Adrenal gland (tissue), 12 donors: Measurements from ENCODE around the gene DLK2. TPM values are rescaled to one million over a fixed set of nuclear protein-coding genes. Genes with fewer than 3 reads are reported as not detected.

Experiments
- DNase-seq, 7 donors: peaks; one replicate each; pipeline ENCODE4 v3.0.0-alpha.2; 2019 to 2020
- H3K27ac ChIP-seq, 5 donors: fragments of 200-600 bp; sonication (generic) in 4 of 5; 1 replicate in 3 of 5; 2 replicates in 2 of 5; pipeline versions ENCODE4 v1.5.1 to v1.8.0; 2016 to 2020; ENCODE audit warnings: mild to moderate bottlenecking in 1 of 5
- H3K27me3 ChIP-seq: fragments of 200-600 bp; 2 replicates; pipeline ENCODE4 v1.8.0; 2021
- H3K36me3 ChIP-seq, 2 donors: fragments of 200-600 bp; replicated peaks in 1 of 2; 1 replicate in 1 of 2; 2 replicates in 1 of 2; pipeline versions ENCODE4 v1.5.1 to v1.8.0; 2018 to 2022
- H3K4me1 ChIP-seq, 2 donors: fragments of 200-600 bp; replicated peaks in 1 of 2; 1 replicate in 1 of 2; 2 replicates in 1 of 2; pipeline versions ENCODE4 v1.5.1 to v1.8.0; 2018 to 2021
- H3K4me3 ChIP-seq, 4 donors: fragments of 200-600 bp; sonication (generic) in 3 of 4; one replicate each; pipeline ENCODE4 v1.5.1; 2016 to 2018
- H3K9me3 ChIP-seq, 3 donors: fragments of 200-600 bp; sonication (generic) in 1 of 3; replicated peaks in 1 of 3; 1 replicate in 2 of 3; 2 replicates in 1 of 3; pipeline versions ENCODE4 v1.5.1 to v1.8.0; 2016 to 2021
- CTCF ChIP-seq, 6 experiments: fragments of 450-650 bp in 4 of 6; fragments of 200-600 bp in 2 of 6; sonication (generic) in 1 of 6; IDR thresholded peaks; 1 replicate in 5 of 6; 2 replicates in 1 of 6; pipeline versions ENCODE4 v1.5.1 to v1.8.0; 2016 to 2021; ENCODE audit warnings: antibody characterized with exemption in 6 of 6, mild to moderate bottlenecking in 2 of 6, moderate library complexity in 1 of 6
- POLR2A ChIP-seq, 2 donors: fragments of 450-650 bp; IDR thresholded peaks; one replicate each; pipeline ENCODE4 v1.6.1; 2017; ENCODE audit warnings: antibody characterized with exemption in 2 of 2, mild to moderate bottlenecking in 2 of 2, moderate library complexity in 1 of 2
- WGBS, 4 donors: extraction: QIAGEN DNeasy Blood & Tissue Kit in 2 of 4; methylation state at CpG; one replicate each; pipeline versions ENCODE4 v1.1.5 to v1.1.7; 2013 to 2017; 5-methylcytosine and 5-hydroxymethylcytosine counted together
- intact Hi-C, 2 donors: fragments of 100-400 bp; cut with DNase I; formaldehyde crosslinking; loops; one replicate each; pipeline versions ENCODE4 v1.14.1 to v1.15.0; 2022 to 2023
- polyA plus RNA-seq, 3 donors: library from polyadenylated mRNA; stranded (reverse); fragments of 200-250 nt in 2 of 3; fragments of 350-450 nt in 1 of 3; fragmentation: Illumina TruSeq in 1 of 3; extraction: RNeasy Lipid Tissue Mini Kit (QIAGEN cat#74804) in 1 of 3; gene quantifications; one replicate each; pipeline ENCODE4 v1.2.3, GENCODE V29; 2013 to 2014
- total RNA-seq, 9 donors: library from RNA; depleted of rRNA in 4 of 9; stranded (reverse); fragments of >200 nt in 4 of 9; fragments of 120-200 nt in 1 of 9; fragmentation: NEBNext Ultra II Directional in 1 of 9; extraction: Animal tissue kit (Norgen Biotek cat#: 25700) in 1 of 9; gene quantifications; one replicate each; pipeline versions ENCODE4 v1.1.0 to v1.2.4, GENCODE V29; 2013 to 2023
- donor health status: healthy with polysubstance abuse.
- donor health status: Bipolar disorder and iron deficiency.
- donor health status: DM: yes; HTN: yes; CAD: no.
- donor health status: DM: no; HTN: no; CAD: no.
- donor health status: DM: no; HTN: no; CAD: no.
- donor health status: DM: yes; HTN: yes; CAD: no.

Gene DLK2
- total and polyA plus RNA-seq, 12 donors: 0.14 to 3.9 (median 1.1) TPM; not detected in 4

- intact Hi-C loops: no loop called here
- no peaks in the 10 kb centered on the region for H3K27me3 ChIP-seq
- no peaks in the 10 kb centered on the region for H3K36me3 ChIP-seq
- H3K27ac ChIP-seq: no peak overlapping the region
- TF ChIP-seq CTCF (IDR thresholded peaks at IDR 0.05) (no peak), POLR2A (IDR thresholded peaks at IDR 0.05) (no peak)
- 73 to 78% (median 75%) methylated on average over 11 of the region's 11 CpGs for WGBS, 4 donors
- H3K9me3 ChIP-seq: no peaks in the 10 kb centered on the region
- no peak for DNase-seq
- H3K4me3 ChIP-seq: no peak overlapping the region
- peaks cover 11 to 36% of the 10 kb centered on the region in 2 donors for H3K4me1 ChIP-seq
Measured at GRCh38 chr6:43481591-43482236, 26.4 kb upstream of the DLK2 start.

DNA sequence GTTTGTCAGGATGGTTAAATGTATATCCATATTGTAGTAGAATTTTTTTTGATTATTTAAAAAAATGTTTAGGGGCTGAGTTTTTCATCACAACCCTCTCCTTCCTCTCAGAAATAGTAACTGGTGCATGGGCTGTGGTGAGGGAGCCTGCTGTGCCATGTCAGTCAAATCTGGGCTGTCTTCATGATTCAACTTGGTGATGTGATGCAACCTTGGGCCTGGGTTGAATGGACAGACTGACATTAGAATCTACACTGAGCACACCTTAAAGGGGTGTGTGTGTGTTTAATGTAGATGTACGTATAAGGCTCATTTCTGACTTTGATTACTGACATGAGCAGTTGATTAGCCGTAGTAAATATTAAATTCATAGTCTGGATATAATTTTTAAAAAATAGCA, 25.7 kb upstream of the DLK2 start:
- Histone ChIP-seq H3K4me1 (peaks cover 11 to 36% of the 10 kb centered on the region in 2 donors), H3K36me3 (no peaks in the 10 kb centered on the region), H3K9me3 (no peaks in the 10 kb centered on the region), H3K27ac (no peak overlapping the region), H3K4me3 (no peak overlapping the region), H3K27me3 (no peaks in the 10 kb centered on the region)
- intact Hi-C loops: no loop called here
- TF ChIP-seq CTCF (IDR thresholded peaks at IDR 0.05) (no peak), POLR2A (IDR thresholded peaks at IDR 0.05) (no peak)
- no peak for DNase-seq
- 79 to 87% (median 85%) methylated on average over 2 of the region's 2 CpGs for WGBS, 4 donors

GRCh38 chr6:43478008-43478372, 22.6 kb upstream of the DLK2 start:
- H3K4me3 ChIP-seq: peak overlapping the region; percentile 18 to 92 (median 72)
- H3K4me1 ChIP-seq: peaks cover 11 to 36% of the 10 kb centered on the region in 2 donors
- H3K36me3 ChIP-seq: no peaks in the 10 kb centered on the region
- DNase-seq: no peak
- no peaks in the 10 kb centered on the region for H3K9me3 ChIP-seq
- no peaks in the 10 kb centered on the region for H3K27me3 ChIP-seq
- peak overlapping the region in 4 of 5 donors; percentile 56 to 86 (median 82) for H3K27ac ChIP-seq
- intact Hi-C loops: no loop called here
- 15 to 17% (median 17%) methylated on average over 3 of the region's 3 CpGs for WGBS, 4 donors
- TF ChIP-seq CTCF (IDR thresholded peaks at IDR 0.05) (no peak), POLR2A (IDR thresholded peaks at IDR 0.05) (no peak)

DNA sequence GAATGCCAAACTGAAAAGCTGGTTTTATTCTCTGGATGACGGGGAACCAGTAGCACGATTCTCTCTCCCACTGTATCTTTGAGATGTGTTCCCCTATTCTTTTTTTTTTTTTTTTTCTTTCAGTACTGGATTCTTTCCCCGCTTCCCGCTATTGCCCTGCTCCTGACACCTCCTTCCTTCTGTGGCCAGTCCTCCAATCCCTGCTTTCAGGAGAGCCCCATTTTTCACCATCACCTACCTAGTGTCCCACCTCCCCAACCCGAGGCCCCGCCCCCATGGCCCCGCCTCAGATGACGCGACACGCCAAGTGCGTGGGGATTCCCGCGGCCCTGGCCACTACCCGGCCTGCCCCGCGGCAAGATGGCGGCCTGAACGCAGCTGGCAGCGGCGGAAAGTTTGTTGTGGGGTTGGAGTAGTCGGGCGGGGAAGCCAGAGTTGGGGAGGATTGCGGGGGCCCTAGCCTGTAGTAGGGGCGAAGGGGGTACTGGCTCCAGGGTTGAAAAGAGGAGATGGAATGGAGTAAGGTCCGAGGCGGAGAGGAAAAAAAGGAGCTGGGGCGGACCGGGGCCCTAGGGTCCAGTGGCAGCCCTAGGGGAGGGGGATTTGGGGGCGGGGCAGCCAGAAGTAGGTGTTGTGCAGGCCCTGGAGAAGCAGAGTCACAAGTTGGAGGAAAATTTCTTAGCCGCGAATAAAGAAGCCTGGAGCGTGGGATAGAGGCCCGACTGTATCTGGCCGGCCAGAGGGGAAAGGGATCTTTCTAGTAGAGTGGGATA, 22.1 kb upstream of the DLK2 start, which contains the start of gene TJAP1:
TSS of gene TJAP1 (plus strand) at position 336 of the 773 bp plus-strand sequence. CDS start 21,432 bp downstream, outside the sequence.
- Histone ChIP-seq H3K4me1 (peaks cover 11 to 36% of the 10 kb centered on the region in 2 donors), H3K4me3 (peak within 1 kb of the TSS; percentile 18 to 92 (median 72)), H3K27me3 (no peaks in the 10 kb centered on the region), H3K36me3 (no peaks in the 10 kb centered on the region), H3K9me3 (no peaks in the 10 kb centered on the region), H3K27ac (peak within 1 kb of the TSS in 4 of 5 donors; percentile 56 to 86 (median 82))
- peak; percentile 89 to 97 (median 95) for DNase-seq
- WGBS, 4 donors: 1% methylated on average over 22 to 34 of the region's 34 CpGs
- TF ChIP-seq CTCF (IDR thresholded peaks at IDR 0.05): no peak
- TF ChIP-seq POLR2A (IDR thresholded peaks at IDR 0.05): peak; percentile 73 to 78
- intact Hi-C loops: no loop called here
